ENCODE measurements around the gene DPP10.

Gene DPP10

DNA sequence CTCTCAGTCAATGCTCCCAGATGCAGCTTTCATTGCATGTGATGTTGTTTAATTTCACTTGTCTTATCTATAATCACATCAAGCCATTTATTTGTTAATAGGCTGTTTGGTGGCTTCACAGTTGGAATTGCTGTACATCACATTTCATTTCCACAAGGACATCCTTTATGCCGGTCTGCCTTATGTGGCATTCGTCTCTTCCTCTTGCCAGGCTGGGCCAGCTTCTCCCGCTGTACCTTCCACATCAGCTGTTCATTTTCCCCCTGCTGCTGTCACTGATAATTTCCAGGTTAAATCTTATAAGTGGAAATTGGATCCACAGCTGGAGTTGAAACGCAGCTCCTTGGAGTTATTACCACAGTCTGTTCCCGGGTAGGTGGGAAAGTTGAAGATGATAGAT lies 110.6 kb downstream of the DPP10 start:
- in situ Hi-C loops (cut with MboI; ENCODE audit: low pct_unique_long_range_greater_than_20kb, low sequenced_read_pairs), result loop anchor here (25.0 kb wide), 1 partner anchor 566 kb away; no protein-coding TSS in a partner anchor
- no peak for DNase-seq

DNA sequence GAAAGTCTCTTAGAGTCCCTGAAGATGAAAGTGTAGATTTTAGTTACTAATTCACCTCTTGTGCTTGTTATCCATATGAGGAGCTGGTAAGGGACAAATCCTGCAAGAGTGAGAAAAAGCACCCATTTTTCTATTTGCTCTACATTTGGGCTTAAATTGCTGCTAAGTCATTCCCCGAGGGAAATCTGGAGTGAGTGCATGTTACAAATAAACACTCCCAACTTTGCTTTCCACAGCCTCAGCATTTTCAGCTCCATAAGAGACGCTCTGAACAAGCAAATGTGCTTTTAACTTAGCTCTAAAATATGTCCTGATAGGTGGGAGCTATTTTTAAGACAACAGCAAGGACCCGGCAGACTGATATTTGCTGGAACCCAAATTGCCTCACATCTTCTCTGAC lies 126.7 kb downstream of the DPP10 start:
- no peak for DNase-seq
- in situ Hi-C loops (cut with MboI; ENCODE audit: low pct_unique_long_range_greater_than_20kb, low sequenced_read_pairs), result loop anchor here (25.0 kb wide), 1 partner anchor 582 kb away; no protein-coding TSS in a partner anchor

DNA sequence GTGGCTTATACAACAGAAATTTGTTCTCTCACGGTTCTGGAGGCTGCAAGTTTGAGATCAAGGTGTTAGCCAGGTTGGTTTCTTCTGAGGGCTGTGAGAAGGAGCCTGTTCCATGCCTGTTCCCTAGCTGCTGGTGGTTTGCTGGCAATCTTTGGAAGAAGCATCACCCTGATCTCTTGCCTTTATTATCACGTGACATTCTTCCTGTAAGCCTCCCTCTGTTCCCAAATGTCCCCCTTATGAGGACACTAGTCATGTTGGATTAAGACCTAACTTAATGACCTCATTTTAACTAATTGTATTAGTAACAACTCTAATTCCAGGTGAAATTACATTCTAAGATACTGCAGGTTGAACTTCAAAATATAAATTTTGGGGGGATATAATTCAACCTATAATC lies 135.2 kb downstream of the DPP10 start:
- DNase-seq, result no peak
- in situ Hi-C loops (cut with MboI; ENCODE audit: low pct_unique_long_range_greater_than_20kb, low sequenced_read_pairs), result no loop called here

DNA sequence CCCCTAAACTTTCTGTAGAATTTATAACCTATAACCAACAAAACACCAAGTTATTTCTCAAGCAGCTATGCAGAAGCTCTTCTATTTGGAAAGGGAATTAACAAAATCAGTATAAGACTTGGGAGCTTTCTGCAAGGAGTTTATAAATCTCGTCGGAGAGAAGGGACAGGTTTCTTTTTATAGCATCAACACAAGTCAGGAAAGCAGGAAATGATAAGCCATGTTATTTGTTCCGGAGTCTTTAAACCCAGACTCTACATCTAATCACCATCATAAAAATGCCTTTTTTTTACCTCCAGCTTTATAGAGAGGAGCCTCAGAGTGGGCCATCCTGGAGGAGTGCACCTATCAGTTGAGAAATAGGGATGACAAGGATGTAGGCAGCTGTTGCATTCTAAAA lies 137.1 kb downstream of the DPP10 start:
- no peak for DNase-seq
- in situ Hi-C loops (cut with MboI; ENCODE audit: low pct_unique_long_range_greater_than_20kb, low sequenced_read_pairs), result no loop called here

DNA sequence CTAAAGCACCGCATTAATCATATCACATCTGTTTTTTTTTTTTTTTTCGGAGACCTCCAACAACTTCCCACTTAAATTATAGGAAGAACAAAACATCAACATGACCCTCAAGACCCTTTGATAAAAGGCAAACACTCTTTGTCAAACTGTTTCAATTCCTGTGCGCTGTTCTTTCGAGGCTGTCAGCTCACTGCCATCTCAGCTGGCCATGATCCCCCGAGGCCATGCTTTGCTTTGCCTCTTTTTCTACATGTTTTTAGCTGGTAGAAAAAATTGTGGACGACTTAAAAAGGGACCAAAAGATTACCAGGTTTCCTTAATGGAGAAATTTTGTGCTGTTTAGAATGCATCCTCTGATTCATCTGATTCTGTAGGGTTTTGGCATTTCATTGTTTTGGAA lies 138.2 kb downstream of the DPP10 start:
- in situ Hi-C loops (cut with MboI; ENCODE audit: low pct_unique_long_range_greater_than_20kb, low sequenced_read_pairs), result no loop called here

DNA sequence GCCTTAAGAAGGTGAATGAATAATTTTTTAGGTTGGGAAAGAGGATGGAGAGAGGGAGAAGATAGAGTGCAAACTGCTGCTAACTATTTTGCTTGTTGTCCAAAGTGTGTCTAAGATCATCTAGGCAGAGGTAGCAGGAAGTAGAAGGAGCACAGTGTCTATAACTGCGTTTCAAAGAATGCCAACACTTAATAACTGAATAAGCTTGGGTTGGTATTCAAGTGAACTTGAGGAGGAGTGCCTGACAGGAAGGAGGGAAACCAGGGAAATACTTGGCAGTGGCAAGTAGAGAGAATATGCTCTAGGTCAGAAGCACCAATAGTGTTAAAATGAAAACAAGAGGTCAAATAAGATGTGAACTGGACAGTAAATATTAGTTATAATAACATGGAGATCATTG lies 155.9 kb downstream of the DPP10 start:
- in situ Hi-C loops (cut with MboI; ENCODE audit: low pct_unique_long_range_greater_than_20kb, low sequenced_read_pairs), result no loop called here

More for the DNA sequence above, 138.2 kb downstream of the DPP10 start:
- no peak for DNase-seq

DNA sequence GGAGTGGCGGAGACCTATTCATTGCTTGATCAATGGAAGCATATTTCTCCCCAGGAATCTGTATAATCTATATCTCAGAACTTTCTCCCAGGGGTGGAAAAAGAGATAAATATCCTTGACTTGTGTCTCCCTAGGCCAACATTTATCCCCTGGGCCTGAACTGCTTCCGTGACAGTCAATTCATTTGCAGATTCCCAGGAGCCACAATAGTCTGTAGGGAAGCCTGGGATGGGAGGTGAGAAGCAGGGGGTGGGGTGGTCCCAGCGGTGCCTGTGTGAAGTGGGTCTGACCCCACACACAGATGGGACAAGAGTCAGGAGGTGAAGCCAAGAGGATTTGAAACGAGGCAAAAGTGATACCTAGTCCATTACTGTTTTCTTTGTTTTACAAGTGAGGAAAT lies 166.8 kb downstream of the DPP10 start:
- in situ Hi-C loops (cut with MboI; ENCODE audit: low pct_unique_long_range_greater_than_20kb, low sequenced_read_pairs), result no loop called here
- no peak for DNase-seq

More for the DNA sequence above, 155.9 kb downstream of the DPP10 start:
- DNase-seq, result no peak

DNA sequence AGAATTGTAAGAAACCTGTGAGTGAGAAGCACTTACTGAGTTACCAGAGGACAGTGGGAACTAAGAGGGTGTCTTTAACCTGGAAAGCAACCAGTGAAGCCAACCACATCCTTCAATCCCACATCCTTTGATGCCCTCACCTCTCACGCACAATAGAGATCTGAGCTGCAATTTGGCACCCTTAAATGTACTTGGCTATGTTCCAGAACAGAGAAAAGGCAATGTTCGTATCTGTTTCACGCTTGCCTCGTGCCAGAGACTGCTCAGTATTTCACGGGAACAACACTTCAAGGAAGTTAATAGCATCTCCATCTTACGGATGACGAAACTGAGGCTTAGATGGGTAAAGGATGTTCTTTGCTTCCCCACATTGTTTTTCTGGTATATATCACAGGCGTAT lies 167.4 kb downstream of the DPP10 start:
- no peak for DNase-seq
- in situ Hi-C loops (cut with MboI; ENCODE audit: low pct_unique_long_range_greater_than_20kb, low sequenced_read_pairs), result no loop called here

DNA sequence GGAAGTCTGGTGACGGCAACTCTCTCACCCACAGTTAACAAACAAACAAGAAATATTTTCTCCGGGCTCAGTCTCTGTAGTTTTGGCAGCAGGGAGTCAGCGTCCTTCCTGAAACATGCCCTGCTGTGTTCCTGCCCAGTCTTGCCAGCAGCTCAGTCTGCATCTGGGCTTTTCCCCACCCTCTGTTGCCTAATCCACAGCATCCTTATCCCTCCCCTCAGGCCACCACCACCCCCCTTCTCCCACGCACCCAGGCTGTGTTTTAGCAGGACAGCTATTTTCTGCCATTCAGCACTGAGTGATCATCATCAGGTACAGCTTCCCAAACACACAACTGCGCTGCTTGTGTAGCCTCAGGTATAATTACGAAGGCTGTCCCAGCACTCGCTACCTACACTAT lies 168.2 kb downstream of the DPP10 start:
- in situ Hi-C loops (cut with MboI; ENCODE audit: low pct_unique_long_range_greater_than_20kb, low sequenced_read_pairs), result no loop called here
- DNase-seq, result no peak

DNA sequence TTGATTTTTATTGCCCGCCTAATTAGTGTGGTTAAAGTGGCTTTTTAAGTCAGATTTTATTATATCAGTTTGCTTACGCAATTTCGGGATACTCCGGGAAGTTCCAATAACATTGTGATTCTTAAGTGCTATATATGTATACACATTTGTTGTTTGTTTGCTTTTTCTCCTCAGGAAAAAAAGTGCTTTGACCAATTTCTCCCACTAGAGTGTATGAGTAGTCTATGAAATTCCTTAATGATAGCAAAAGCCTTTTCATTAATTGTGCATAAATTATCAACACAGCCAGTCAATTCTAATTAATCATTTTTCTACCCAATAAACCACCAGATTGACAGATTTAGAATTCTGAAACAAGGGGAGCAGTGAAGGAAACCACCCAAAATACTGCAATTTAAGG lies 172.2 kb downstream of the DPP10 start:
- no peak for DNase-seq
- in situ Hi-C loops (cut with MboI; ENCODE audit: low pct_unique_long_range_greater_than_20kb, low sequenced_read_pairs), result no loop called here

DNA sequence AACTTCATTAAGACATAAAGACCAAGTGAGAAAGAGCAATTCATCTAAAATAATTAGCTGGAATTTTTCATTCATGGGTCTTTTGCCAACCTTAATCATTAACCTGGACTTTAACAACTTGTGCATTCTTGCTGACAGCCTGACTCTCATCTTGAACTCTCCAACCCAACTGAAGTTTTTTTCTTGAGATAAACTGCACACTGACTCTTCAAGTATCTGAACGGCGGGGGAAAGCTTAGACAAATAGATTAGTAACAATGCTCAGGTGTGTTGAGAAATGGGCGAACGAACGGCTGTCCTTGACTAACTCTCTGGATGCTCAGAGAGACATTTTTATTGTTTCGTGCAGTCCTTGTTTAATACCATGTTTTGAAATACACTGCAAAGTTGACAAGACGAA lies 186.0 kb downstream of the DPP10 start:
- in situ Hi-C loops (cut with MboI; ENCODE audit: low pct_unique_long_range_greater_than_20kb, low sequenced_read_pairs), result no loop called here
- DNase-seq, result no peak

DNA sequence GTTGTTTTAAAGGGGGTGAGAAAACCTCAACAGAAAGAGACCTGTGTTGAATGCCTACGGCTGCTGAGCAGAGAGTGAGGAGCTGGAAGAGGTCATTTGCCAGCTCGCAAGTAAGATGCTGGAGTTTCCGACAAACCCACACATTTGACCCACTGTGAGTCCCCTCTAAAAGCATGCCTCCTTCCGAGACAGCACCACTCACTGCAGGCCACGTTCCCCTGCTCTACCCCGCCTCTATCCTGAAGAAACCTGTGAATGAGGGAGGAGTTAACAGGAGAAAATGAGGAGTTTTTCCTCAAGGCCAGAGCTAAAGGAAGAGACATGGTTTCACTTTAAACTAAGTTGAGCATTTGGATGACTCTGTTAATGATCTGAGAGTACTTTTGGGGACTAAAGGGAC lies 188.7 kb downstream of the DPP10 start:
- no peak for DNase-seq
- in situ Hi-C loops (cut with MboI; ENCODE audit: low pct_unique_long_range_greater_than_20kb, low sequenced_read_pairs), result no loop called here

DNA sequence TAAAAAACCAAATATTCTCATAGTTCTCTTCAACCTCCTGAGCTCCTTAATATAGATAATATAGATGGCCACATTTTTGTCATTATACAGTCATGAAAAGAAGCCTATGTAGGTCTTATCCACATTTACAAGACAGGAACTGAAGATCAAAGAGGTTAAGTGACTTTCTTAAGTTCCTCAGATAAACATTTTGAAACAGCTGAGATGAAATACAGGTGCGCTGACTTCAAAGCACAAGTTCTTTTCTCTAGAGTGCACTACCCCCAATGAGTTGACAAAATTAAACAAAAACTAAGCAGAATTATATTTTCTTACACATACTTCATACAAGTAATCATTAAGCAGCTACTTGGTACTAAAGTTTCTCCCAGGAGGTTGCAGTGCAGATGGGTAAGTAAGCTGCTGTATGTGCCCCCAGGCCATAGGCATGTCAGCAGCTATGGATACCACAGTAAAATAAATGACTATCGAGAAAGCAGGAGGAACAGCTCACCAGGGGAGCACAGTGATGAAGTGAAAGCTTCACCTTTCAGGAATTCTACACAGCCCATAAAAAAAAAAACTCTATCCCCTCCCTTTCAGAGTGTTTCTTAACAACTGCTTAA lies 199.8 kb downstream of the DPP10 start:
- no peak for DNase-seq
- in situ Hi-C loops (cut with MboI; ENCODE audit: low pct_unique_long_range_greater_than_20kb, low sequenced_read_pairs), result no loop called here

DNA sequence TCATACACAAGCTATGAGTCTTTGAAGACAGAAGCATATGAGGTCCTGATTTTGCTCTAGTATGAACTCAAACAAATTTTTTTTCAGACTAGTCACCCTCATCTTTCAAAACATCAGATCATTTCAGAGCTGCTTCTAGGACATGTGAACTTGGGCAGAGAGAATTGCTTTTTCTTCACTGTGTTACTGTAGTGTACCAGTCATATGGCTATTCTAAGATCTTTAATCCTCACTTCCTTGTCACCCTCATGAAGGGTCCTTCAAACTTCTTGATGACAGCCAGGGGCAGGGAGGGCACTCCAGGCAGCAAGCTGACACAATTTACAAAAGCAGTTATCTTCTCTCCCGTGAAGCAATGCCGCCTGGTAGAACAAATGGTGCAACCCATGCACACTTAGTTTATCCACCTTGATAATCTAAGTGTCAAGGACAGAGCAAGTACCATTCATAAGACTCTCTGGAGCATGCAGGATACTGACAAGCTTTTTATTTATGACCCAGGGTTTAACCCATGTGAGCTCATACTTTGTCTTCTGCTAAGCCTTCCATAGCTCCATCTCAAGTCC lies 200.6 kb downstream of the DPP10 start:
- in situ Hi-C loops (cut with MboI; ENCODE audit: low pct_unique_long_range_greater_than_20kb, low sequenced_read_pairs), result no loop called here
- no peak for DNase-seq

DNA sequence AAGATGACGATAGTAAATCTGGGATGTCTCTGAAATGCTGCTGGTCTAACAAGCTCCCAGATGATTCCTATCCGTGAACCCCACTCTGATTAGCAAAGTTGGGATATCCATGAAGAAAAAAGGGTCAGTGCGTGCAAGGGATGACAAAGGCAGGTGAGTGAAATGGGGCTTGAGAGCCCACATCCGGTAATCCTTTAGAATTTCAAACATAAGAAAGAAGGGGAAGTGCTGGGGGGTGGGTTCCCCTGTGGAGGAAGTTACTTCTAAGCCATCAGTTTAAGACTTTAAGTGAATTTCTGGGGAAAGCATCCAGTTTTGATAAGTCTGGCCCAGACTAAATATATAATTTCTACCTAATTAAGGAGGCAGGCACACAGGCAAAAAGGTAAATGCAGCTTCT lies 209.5 kb downstream of the DPP10 start:
- peak; percentile 14 for DNase-seq
- in situ Hi-C loops (cut with MboI; ENCODE audit: low pct_unique_long_range_greater_than_20kb, low sequenced_read_pairs), result no loop called here

DNA sequence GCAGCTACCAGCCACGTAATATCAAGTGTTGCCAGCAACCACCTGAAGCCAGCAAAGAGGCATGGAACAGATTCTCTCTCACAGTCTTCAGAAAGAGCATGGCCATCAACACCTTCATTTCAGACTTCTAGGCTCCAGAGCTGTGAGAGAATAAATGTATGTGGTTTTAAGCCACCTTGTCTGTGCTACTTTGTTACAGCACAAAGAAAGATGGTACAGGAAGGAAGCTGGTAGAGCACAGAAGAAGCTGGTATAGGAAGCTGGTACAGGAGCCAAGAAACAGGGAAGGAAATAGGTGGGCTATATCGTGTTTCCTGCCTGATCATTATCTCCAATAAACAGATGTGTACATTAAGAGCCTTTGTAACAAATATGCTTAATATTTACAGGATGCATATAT lies 217.4 kb downstream of the DPP10 start:
- in situ Hi-C loops (cut with MboI; ENCODE audit: low pct_unique_long_range_greater_than_20kb, low sequenced_read_pairs), result no loop called here

DNA sequence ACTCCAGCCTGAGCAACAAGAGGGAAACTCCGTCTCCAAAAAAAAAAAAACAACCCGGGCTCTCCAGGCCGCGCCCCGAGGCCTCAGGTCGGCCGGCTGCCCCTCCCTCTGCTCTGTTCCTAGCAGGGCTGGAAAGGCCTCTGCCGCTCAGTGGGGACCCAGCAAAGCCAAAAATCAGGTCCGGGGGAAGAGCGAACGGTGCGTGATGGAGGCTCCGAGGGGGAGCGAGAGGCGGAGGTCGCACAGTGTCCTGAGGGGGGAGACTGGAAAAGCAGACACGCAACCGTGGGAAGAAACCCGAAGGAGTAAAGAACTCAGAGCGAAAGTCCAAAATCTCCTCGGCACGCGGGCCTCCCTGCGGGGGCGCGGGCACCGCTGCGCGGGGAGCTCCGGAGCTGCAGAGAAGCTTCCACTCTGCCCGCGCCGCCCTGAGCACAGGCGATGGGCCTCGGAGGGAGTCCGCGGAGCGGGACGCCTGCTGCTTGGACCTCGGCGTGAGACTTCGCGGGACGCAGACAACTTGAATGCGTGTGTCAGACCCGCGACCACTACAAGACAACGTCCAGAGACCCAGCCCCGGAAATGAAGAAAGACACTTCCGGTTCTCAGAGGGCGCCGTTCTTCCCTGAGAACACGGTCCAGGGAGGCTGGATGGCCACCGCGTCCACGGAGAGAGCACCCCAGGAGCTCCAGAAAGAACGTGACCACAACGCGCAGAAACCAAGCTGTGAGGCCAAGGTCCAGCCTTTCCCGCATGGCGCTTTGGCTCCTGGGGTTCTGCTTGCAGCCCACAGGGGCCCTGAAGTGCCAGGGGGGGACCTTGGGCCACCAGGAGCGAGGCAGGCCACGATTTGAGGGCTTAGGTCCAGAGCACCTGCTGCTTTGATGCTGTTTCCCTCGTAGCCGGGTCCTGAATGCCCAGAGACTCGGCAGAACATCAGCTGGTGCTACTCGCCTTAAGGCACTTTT lies 219.8 kb downstream of the DPP10 start:
- in situ Hi-C loops (cut with MboI; ENCODE audit: low pct_unique_long_range_greater_than_20kb, low sequenced_read_pairs), result no loop called here
- DNase-seq, result no peak

More for the DNA sequence above, 217.4 kb downstream of the DPP10 start:
- DNase-seq, result no peak

DNA sequence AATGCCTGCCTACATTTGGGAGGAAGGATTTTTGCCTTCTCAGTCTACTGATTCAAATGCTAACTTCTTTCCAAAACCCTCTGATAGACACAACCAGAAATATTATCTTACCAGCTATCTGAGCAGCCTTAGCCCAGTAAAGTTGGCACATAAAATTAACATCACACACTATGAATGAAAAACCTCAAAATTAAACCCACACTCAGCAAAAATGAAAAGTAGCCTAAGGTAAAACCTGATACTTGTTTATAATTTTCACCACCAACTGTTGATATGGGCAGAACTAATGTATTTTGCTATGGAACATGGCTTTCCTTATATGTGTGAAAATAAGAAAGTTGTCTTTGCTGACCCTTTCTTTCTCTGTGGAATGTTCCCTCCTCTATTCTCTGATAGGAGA lies 226.0 kb downstream of the DPP10 start:
- in situ Hi-C loops (cut with MboI; ENCODE audit: low pct_unique_long_range_greater_than_20kb, low sequenced_read_pairs), result no loop called here

DNA sequence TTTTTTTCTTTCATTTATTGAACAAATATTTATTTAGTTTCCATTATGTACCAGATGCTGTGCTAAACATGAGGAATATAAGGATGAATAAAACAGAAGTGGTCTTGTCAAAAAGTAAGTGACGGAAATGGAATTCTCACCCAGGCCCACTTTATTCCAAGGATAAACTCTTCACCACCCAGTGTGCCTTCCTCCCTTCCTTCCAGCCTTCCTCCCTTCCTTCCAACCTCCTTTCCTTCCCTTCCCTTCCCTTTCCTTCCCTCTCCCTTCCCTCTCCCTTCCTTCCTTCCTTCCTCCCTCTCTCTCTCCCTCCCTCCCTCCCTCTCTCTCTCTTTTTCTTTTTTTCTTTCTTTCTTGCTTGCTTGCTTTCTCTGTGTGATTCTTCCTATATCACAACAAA lies 240.8 kb downstream of the DPP10 start:
- no peak for DNase-seq
- in situ Hi-C loops (cut with MboI; ENCODE audit: low pct_unique_long_range_greater_than_20kb, low sequenced_read_pairs), result no loop called here

More for the DNA sequence above, 226.0 kb downstream of the DPP10 start:
- DNase-seq, result no peak

DNA sequence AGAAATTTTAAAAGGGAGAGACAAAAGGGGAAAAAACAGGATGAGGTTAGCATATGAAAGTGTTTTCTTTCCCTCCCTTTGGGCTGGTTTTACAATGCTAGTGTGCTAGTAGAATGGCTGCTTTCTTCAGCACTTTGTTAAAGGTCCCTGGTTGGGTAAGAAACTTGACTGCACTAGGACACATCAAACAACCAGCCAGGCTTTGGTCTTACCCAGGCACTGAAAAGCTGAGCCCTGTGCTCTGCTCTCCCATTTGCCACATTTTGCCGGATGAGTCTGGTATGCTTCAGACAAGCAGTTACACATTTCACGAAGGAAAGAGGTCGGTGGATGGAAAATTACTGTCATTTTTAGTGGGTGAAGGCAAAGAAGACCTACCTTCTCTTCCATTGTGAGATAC lies 242.0 kb downstream of the DPP10 start:
- in situ Hi-C loops (cut with MboI; ENCODE audit: low pct_unique_long_range_greater_than_20kb, low sequenced_read_pairs), result no loop called here
- no peak for DNase-seq

Data from KBM-7 (cell line).